ENCODE measurements around the gene AP2M1.

The AP2M1 gene

GRCh38 chr3:184145111-184145524 is 29.5 kb upstream of the AP2M1 start:
- H2AFZ ChIP-seq (ENCODE audit: low read length) = no peak overlapping the region
- no peak overlapping the region for H3K4me3 ChIP-seq (ENCODE audit: low read length, poor library complexity, severe bottlenecking)
- no peaks in the 10 kb centered on the region for H3K27me3 ChIP-seq (ENCODE audit: insufficient read depth, low read length, poor library complexity, severe bottlenecking)
- no peak overlapping the region for H3K9ac ChIP-seq (ENCODE audit: low read depth, low read length, poor library complexity, severe bottlenecking)
- H3K9me3 ChIP-seq (ENCODE audit: insufficient read depth, low read depth, low read length) = no peaks in the 10 kb centered on the region
- no peaks in the 10 kb centered on the region for H4K20me1 ChIP-seq (ENCODE audit: insufficient read depth, low read length, poor library complexity, severe bottlenecking)
- no peaks in the 10 kb centered on the region for H3K4me1 ChIP-seq (ENCODE audit: insufficient read depth, low read length, poor library complexity, severe bottlenecking)
- H3K9me2 ChIP-seq (replicated peaks; ENCODE audit: low read depth, low read length) = no peaks in the 10 kb centered on the region
- no peaks in the 10 kb centered on the region for H3F3A ChIP-seq (ENCODE audit: low read depth)
- H3K79me2 ChIP-seq (ENCODE audit: insufficient read depth, low read length) = no peaks in the 10 kb centered on the region; the same call in 1 of the 2 replicates
- H3K36me3 ChIP-seq (ENCODE audit: insufficient read depth, low read length) = peaks cover 60% of the 10 kb centered on the region; the same call in 1 of the 2 replicates
- H3K4me2 ChIP-seq (ENCODE audit: low read depth, low read length, poor library complexity, severe bottlenecking) = no peak overlapping the region
- TF ChIP-seq CTCF (conservative IDR thresholded peaks at IDR 0.05; ENCODE audit: low read length) (peak; percentile 63), EZH2phosphoT487 (IDR thresholded peaks at IDR 0.05; ENCODE audit: borderline replicate concordance) (no peak)

- Histone ChIP-seq H3K4me1 (ENCODE audit: insufficient read depth, low read length, poor library complexity, severe bottlenecking) (no peaks in the 10 kb centered on the region), H3K36me3 (ENCODE audit: insufficient read depth, low read length) (peaks cover 54% of the 10 kb centered on the region; the same call in 1 of the 2 replicates), H3K4me3 (ENCODE audit: low read length, poor library complexity, severe bottlenecking) (no peak overlapping the region), H3K9me2 (replicated peaks; ENCODE audit: low read depth, low read length) (no peaks in the 10 kb centered on the region), H3F3A (ENCODE audit: low read depth) (no peaks in the 10 kb centered on the region), H3K9me3 (ENCODE audit: insufficient read depth, low read depth, low read length) (no peaks in the 10 kb centered on the region), H3K27me3 (ENCODE audit: insufficient read depth, low read length, poor library complexity, severe bottlenecking) (no peaks in the 10 kb centered on the region), H2AFZ (ENCODE audit: low read length) (no peak overlapping the region), H3K9ac (ENCODE audit: low read depth, low read length, poor library complexity, severe bottlenecking) (no peak overlapping the region), H4K20me1 (ENCODE audit: insufficient read depth, low read length, poor library complexity, severe bottlenecking) (no peaks in the 10 kb centered on the region), H3K79me2 (ENCODE audit: insufficient read depth, low read length) (no peaks in the 10 kb centered on the region), H3K4me2 (ENCODE audit: low read depth, low read length, poor library complexity, severe bottlenecking) (no peak overlapping the region)
- TF ChIP-seq CTCF (conservative IDR thresholded peaks at IDR 0.05; ENCODE audit: low read length) = no peak
- no peak for TF ChIP-seq EZH2phosphoT487 (IDR thresholded peaks at IDR 0.05; ENCODE audit: borderline replicate concordance)
Observed at GRCh38 chr3:184145751-184146270, 28.8 kb upstream of the AP2M1 start.

DNA sequence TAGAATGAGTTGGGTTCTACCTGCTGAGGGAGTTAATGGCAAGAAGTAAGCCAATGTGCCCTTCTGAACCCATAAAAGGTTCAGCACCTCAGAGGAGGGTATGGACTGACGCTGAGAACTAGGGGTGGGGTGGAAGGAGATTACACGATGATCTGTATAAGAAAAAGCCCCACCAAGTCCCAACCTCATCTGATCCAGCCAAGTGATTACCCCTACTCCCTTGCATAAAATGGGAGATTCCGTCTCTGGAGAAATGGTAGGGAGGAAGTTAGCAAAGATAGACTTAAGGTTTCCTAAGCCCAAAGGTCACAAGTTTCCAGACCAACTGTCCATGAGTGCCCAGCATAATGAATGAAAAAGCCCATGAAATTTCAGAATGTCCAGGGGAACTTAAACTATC is 26.6 kb upstream of the AP2M1 start:
- Histone ChIP-seq H3K36me3 (ENCODE audit: insufficient read depth, low read length) (peaks cover 31% of the 10 kb centered on the region; the same call in 1 of the 2 replicates), H2AFZ (ENCODE audit: low read length) (no peak overlapping the region), H3K27me3 (ENCODE audit: insufficient read depth, low read length, poor library complexity, severe bottlenecking) (no peaks in the 10 kb centered on the region), H3K4me1 (ENCODE audit: insufficient read depth, low read length, poor library complexity, severe bottlenecking) (no peaks in the 10 kb centered on the region), H4K20me1 (ENCODE audit: insufficient read depth, low read length, poor library complexity, severe bottlenecking) (no peaks in the 10 kb centered on the region), H3K9ac (ENCODE audit: low read depth, low read length, poor library complexity, severe bottlenecking) (no peak overlapping the region), H3K4me3 (ENCODE audit: low read length, poor library complexity, severe bottlenecking) (no peak overlapping the region), H3K9me2 (replicated peaks; ENCODE audit: low read depth, low read length) (no peaks in the 10 kb centered on the region), H3K79me2 (ENCODE audit: insufficient read depth, low read length) (no peaks in the 10 kb centered on the region), H3K9me3 (ENCODE audit: insufficient read depth, low read depth, low read length) (no peaks in the 10 kb centered on the region), H3F3A (ENCODE audit: low read depth) (no peaks in the 10 kb centered on the region), H3K4me2 (ENCODE audit: low read depth, low read length, poor library complexity, severe bottlenecking) (no peak overlapping the region)
- TF ChIP-seq CTCF (conservative IDR thresholded peaks at IDR 0.05; ENCODE audit: low read length) (no peak), EZH2phosphoT487 (IDR thresholded peaks at IDR 0.05; ENCODE audit: borderline replicate concordance) (no peak)
